SK-N-SH treated with all-trans-retinoic acid at 6 μM for 48 hours (cell line): ENCODE measurements around the gene LRRC51.

Experiments
- ATAC-seq: fragments of 200-7000 bp; cut with Tn5 transposase; 3 replicates; pipeline ENCODE4 v1.9.1; 2020; ENCODE audit warnings: mild to moderate bottlenecking, moderate library complexity
- CREB5 ChIP-seq: fragments of 250-450 bp; sonication (Bioruptor Pico); IDR thresholded peaks from 2 replicates; pipeline ENCODE4 v1.5.1; 2020; ENCODE audit warnings: low read depth, mild to moderate bottlenecking, moderate library complexity
- CSDC2 ChIP-seq: fragments of 250-450 bp; sonication (Bioruptor Pico); IDR thresholded peaks from 2 replicates; pipeline ENCODE4 v1.5.0; 2020; ENCODE audit warnings: mild to moderate bottlenecking, moderate library complexity
- CSRNP3 ChIP-seq: fragments of 250-450 bp; sonication (Bioruptor Pico); IDR thresholded peaks from 2 replicates; pipeline ENCODE4 v1.5.1; 2021; ENCODE audit warnings: mild to moderate bottlenecking, moderate library complexity
- GLIS3 ChIP-seq: fragments of 250-450 bp; sonication (Bioruptor Pico); IDR thresholded peaks from 2 replicates; pipeline ENCODE4 v1.5.0; 2020; ENCODE audit warnings: mild to moderate bottlenecking, moderate library complexity
- ISL1 ChIP-seq: fragments of 250-450 bp; sonication (Bioruptor Pico); IDR thresholded peaks from 2 replicates; pipeline ENCODE4 v2.1.2; 2022; ENCODE audit warnings: mild to moderate bottlenecking, moderate library complexity
- OSR1 ChIP-seq: fragments of 250-450 bp; sonication (Bioruptor Pico); IDR thresholded peaks from 2 replicates; pipeline ENCODE4 v1.8.0; 2022; ENCODE audit warnings: moderate library complexity, mild to moderate bottlenecking, inconsistent platforms
- PATZ1 ChIP-seq: fragments of 250-450 bp; sonication (Bioruptor Pico); IDR thresholded peaks from 2 replicates; pipeline ENCODE4 v1.8.0; 2020; ENCODE audit warnings: mild to moderate bottlenecking, moderate library complexity, borderline replicate concordance
- POU6F1 ChIP-seq: fragments of 250-450 bp; sonication (Bioruptor Pico); IDR thresholded peaks from 2 replicates; pipeline ENCODE4 v1.8.0; 2021; ENCODE audit warnings: low read depth, mild to moderate bottlenecking, moderate library complexity, borderline replicate concordance
- PPARA ChIP-seq: fragments of 250-450 bp; sonication (Bioruptor Pico); IDR thresholded peaks from 2 replicates; pipeline ENCODE4 v1.5.0; 2020; ENCODE audit warnings: mild to moderate bottlenecking, borderline replicate concordance
- RARB ChIP-seq: fragments of 250-450 bp; sonication (Bioruptor Pico); IDR thresholded peaks from 2 replicates; pipeline ENCODE4 v1.8.0; 2021; ENCODE audit warnings: mild to moderate bottlenecking, moderate library complexity
- SNAI2 ChIP-seq: fragments of 250-450 bp; sonication (Bioruptor Pico); IDR thresholded peaks from 2 replicates; pipeline ENCODE4 v1.5.0; 2020; ENCODE audit warnings: mild to moderate bottlenecking, moderate library complexity
- TCF4 ChIP-seq: fragments of 250-450 bp; sonication (Bioruptor Pico); IDR thresholded peaks from 2 replicates; pipeline ENCODE4 v1.8.0; 2021; ENCODE audit warnings: mild to moderate bottlenecking, moderate library complexity, borderline replicate concordance
- TOX ChIP-seq: fragments of 250-450 bp; sonication (Bioruptor Pico); IDR thresholded peaks from 2 replicates; pipeline ENCODE4 v1.8.0; 2021; ENCODE audit warnings: mild to moderate bottlenecking, moderate library complexity, borderline replicate concordance
- TSHZ2 ChIP-seq: fragments of 250-450 bp; sonication (Bioruptor Pico); IDR thresholded peaks from 2 replicates; pipeline ENCODE4 v1.5.0; 2020; ENCODE audit warnings: mild to moderate bottlenecking, moderate library complexity
- ZC3H10 ChIP-seq: fragments of 250-450 bp; sonication (Bioruptor Pico); IDR thresholded peaks from 2 replicates; pipeline ENCODE4 v1.5.1; 2021; ENCODE audit warnings: mild to moderate bottlenecking, moderate library complexity
- ZFP30 ChIP-seq: fragments of 450-650 bp; formaldehyde crosslinking; IDR thresholded peaks from 2 replicates; pipeline ENCODE4 v1.5.0; 2022; ENCODE audit warnings: mild to moderate bottlenecking, moderate library complexity
- ZNF565 ChIP-seq: fragments of 450-650 bp; formaldehyde crosslinking; conservative IDR thresholded peaks from 2 replicates; pipeline ENCODE4 v1.5.0; 2020; ENCODE audit warnings: low read depth, mild to moderate bottlenecking, moderate library complexity
- ZNF70 ChIP-seq: fragments of 450-650 bp; formaldehyde crosslinking; IDR thresholded peaks from 2 replicates; pipeline ENCODE4 v1.5.0; 2020; ENCODE audit warnings: mild to moderate bottlenecking, moderate library complexity
- ZNF8 ChIP-seq: fragments of 450-650 bp; formaldehyde crosslinking; IDR thresholded peaks from 2 replicates; pipeline ENCODE4 v1.5.0; 2020; ENCODE audit warnings: mild to moderate bottlenecking, moderate library complexity

The LRRC51 gene

GRCh38 chr11:72075756-72076155, 4.9 kb upstream of the LRRC51 start (continued):
- TF ChIP-seq TSHZ2 (CRISPR knock-in tag) (no peak), ZNF565 (CRISPR knock-in tag) (no peak), CSRNP3 (CRISPR knock-in tag) (no peak), PPARA (no peak), TOX (CRISPR knock-in tag) (no peak), SNAI2 (CRISPR knock-in tag) (no peak), RARB (CRISPR knock-in tag) (no peak), ISL1 (CRISPR knock-in tag) (no peak), CSDC2 (CRISPR knock-in tag) (no peak), ZNF8 (CRISPR knock-in tag) (no peak)

GRCh38 chr11:72078477-72078876, 2.2 kb upstream of the LRRC51 start:
- no peak for ATAC-seq
- TF ChIP-seq OSR1 (CRISPR knock-in tag): no peak
- TF ChIP-seq, all 23 proteins: peak for 0

GRCh38 chr11:72079819-72080325, 778 bp upstream of the LRRC51 start:
- TF ChIP-seq GLIS3 (CRISPR knock-in tag): no peak
- no peak for TF ChIP-seq SNAI2 (CRISPR knock-in tag)
- no peak for TF ChIP-seq CSRNP3 (CRISPR knock-in tag)
- no peak for TF ChIP-seq TOX (CRISPR knock-in tag)
- no peak for TF ChIP-seq ZC3H10 (CRISPR knock-in tag)
- no peak for TF ChIP-seq CREB5 (CRISPR knock-in tag)
- no peak for TF ChIP-seq ZNF70 (CRISPR knock-in tag)
- no peak for TF ChIP-seq CSDC2 (CRISPR knock-in tag)
- TF ChIP-seq ZNF8 (CRISPR knock-in tag): no peak
- no peak for TF ChIP-seq ISL1 (CRISPR knock-in tag)
- TF ChIP-seq PATZ1 (CRISPR knock-in tag): no peak
- TF ChIP-seq RARB (CRISPR knock-in tag): no peak
- TF ChIP-seq OSR1 (CRISPR knock-in tag): no peak
- no peak for TF ChIP-seq ZNF565 (CRISPR knock-in tag)
- TF ChIP-seq ZFP30 (CRISPR knock-in tag): no peak
- ATAC-seq: peak; percentile 55

GRCh38 chr11:72081184-72081644, 564 bp downstream of the LRRC51 start:
- no peak for TF ChIP-seq GLIS3 (CRISPR knock-in tag)
- TF ChIP-seq POU6F1: no peak
- no peak for TF ChIP-seq CSRNP3 (CRISPR knock-in tag)
- no peak for TF ChIP-seq ZNF565 (CRISPR knock-in tag)
- TF ChIP-seq CREB5 (CRISPR knock-in tag): no peak
- no peak for TF ChIP-seq ZFP30 (CRISPR knock-in tag)
- no peak for TF ChIP-seq OSR1 (CRISPR knock-in tag)
- TF ChIP-seq TCF4 (CRISPR knock-in tag): no peak
- TF ChIP-seq ZNF70 (CRISPR knock-in tag): no peak
- TF ChIP-seq, all 23 proteins: peak for 0
- ATAC-seq: no peak
